ENCODE data around the gene NCKAP5. TPM values are rescaled to one million over a fixed set of nuclear protein-coding genes. Genes with fewer than 3 reads are reported as not detected.

Gene NCKAP5
- total RNA-seq, 1 experiment from 2014 or later, result 3.2 TPM

GRCh38 chr2:133040170-133040569 lies 528.1 kb downstream of the NCKAP5 start:
- Histone ChIP-seq H3K9ac (ENCODE audit: low read length) (no peak overlapping the region), H3K9me2 (replicated peaks; ENCODE audit: low read length) (no peaks in the 10 kb centered on the region), H3K36me3 (ENCODE audit: low read depth, low read length) (no peaks in the 10 kb centered on the region), H3K79me2 (ENCODE audit: low read length) (no peaks in the 10 kb centered on the region), H3K27ac (ENCODE audit: low read length) (no peak overlapping the region), H2AFZ (ENCODE audit: low read length) (no peak overlapping the region), H3K4me2 (ENCODE audit: low read length) (no peak overlapping the region), H3K27me3 (ENCODE audit: low read length) (no peaks in the 10 kb centered on the region), H3K4me1 (ENCODE audit: insufficient read depth, low read length) (no peaks in the 10 kb centered on the region), H3F3A (ENCODE audit: low read length, unreplicated experiment) (no peaks in the 10 kb centered on the region), H3K9me3 (ENCODE audit: low read length) (no peaks in the 10 kb centered on the region), H4K20me1 (ENCODE audit: low read length) (no peaks in the 10 kb centered on the region), H3K4me3 (ENCODE audit: low read length) (no peak overlapping the region)
- no peak for ATAC-seq
- no peak for DNase-seq
- BruUV-seq (replicated peaks), result no TSS peak
- TF ChIP-seq EZH2 (IDR thresholded peaks at IDR 0.05; ENCODE audit: low read length, unreplicated experiment) (no peak), EZH2phosphoT487 (IDR thresholded peaks at IDR 0.05; ENCODE audit: borderline replicate concordance, low read length) (no peak), CTCF (conservative IDR thresholded peaks at IDR 0.05; ENCODE audit: low read depth, low read length) (no peak)
- ChIA-PET POLR2A (ENCODE audit: unreplicated experiment) (no interaction called here), CTCF (no interaction called here)
- intact Hi-C loops (cut with micrococcal nuclease), result no loop called here

GRCh38 chr2:133039531-133039930 lies 528.7 kb downstream of the NCKAP5 start:
- Histone ChIP-seq H3K4me1 (ENCODE audit: insufficient read depth, low read length) (no peaks in the 10 kb centered on the region), H3F3A (ENCODE audit: low read length, unreplicated experiment) (no peaks in the 10 kb centered on the region), H3K9me3 (ENCODE audit: low read length) (no peaks in the 10 kb centered on the region), H3K36me3 (ENCODE audit: low read depth, low read length) (no peaks in the 10 kb centered on the region), H3K79me2 (ENCODE audit: low read length) (no peaks in the 10 kb centered on the region), H3K9ac (ENCODE audit: low read length) (no peak overlapping the region), H3K4me3 (ENCODE audit: low read length) (no peak overlapping the region), H3K4me2 (ENCODE audit: low read length) (no peak overlapping the region), H3K9me2 (replicated peaks; ENCODE audit: low read length) (no peaks in the 10 kb centered on the region), H3K27ac (ENCODE audit: low read length) (no peak overlapping the region), H3K27me3 (ENCODE audit: low read length) (no peaks in the 10 kb centered on the region), H2AFZ (ENCODE audit: low read length) (no peak overlapping the region), H4K20me1 (ENCODE audit: low read length) (no peaks in the 10 kb centered on the region)
- DNase-seq (no peak), ATAC-seq (no peak)
- BruUV-seq (replicated peaks), result no TSS peak
- TF ChIP-seq CTCF (conservative IDR thresholded peaks at IDR 0.05; ENCODE audit: low read depth, low read length) (no peak), EZH2 (IDR thresholded peaks at IDR 0.05; ENCODE audit: low read length, unreplicated experiment) (no peak), EZH2phosphoT487 (IDR thresholded peaks at IDR 0.05; ENCODE audit: borderline replicate concordance, low read length) (no peak)
- POLR2A ChIA-PET (ENCODE audit: unreplicated experiment), result no interaction called here
- CTCF ChIA-PET, result no interaction called here
- intact Hi-C loops (cut with micrococcal nuclease), result no loop called here

GRCh38 chr2:133026536-133027177 lies 541.6 kb downstream of the NCKAP5 start:
- Histone ChIP-seq H4K20me1 (ENCODE audit: low read length) (no peaks in the 10 kb centered on the region), H3K9me2 (replicated peaks; ENCODE audit: low read length) (no peaks in the 10 kb centered on the region), H3F3A (ENCODE audit: low read length, unreplicated experiment) (no peaks in the 10 kb centered on the region), H3K9me3 (ENCODE audit: low read length) (no peaks in the 10 kb centered on the region), H3K4me2 (ENCODE audit: low read length) (no peak overlapping the region), H3K36me3 (ENCODE audit: low read depth, low read length) (no peaks in the 10 kb centered on the region), H3K4me3 (ENCODE audit: low read length) (no peak overlapping the region), H3K27me3 (ENCODE audit: low read length) (no peaks in the 10 kb centered on the region), H2AFZ (ENCODE audit: low read length) (no peak overlapping the region), H3K27ac (ENCODE audit: low read length) (no peak overlapping the region), H3K9ac (ENCODE audit: low read length) (no peak overlapping the region), H3K4me1 (ENCODE audit: insufficient read depth, low read length) (no peaks in the 10 kb centered on the region), H3K79me2 (ENCODE audit: low read length) (no peaks in the 10 kb centered on the region)
- TF ChIP-seq CTCF (conservative IDR thresholded peaks at IDR 0.05; ENCODE audit: low read depth, low read length) (no peak), EZH2 (IDR thresholded peaks at IDR 0.05; ENCODE audit: low read length, unreplicated experiment) (no peak), EZH2phosphoT487 (IDR thresholded peaks at IDR 0.05; ENCODE audit: borderline replicate concordance, low read length) (no peak)
- BruUV-seq (replicated peaks), result no TSS peak
- ATAC-seq (no peak), DNase-seq (no peak)
- POLR2A ChIA-PET (ENCODE audit: unreplicated experiment), result interaction anchor here (0.7 kb wide), 1 partner anchor 815 kb away, joined by 4 read pairs; no protein-coding TSS in a partner anchor
- CTCF ChIA-PET, result no interaction called here
- intact Hi-C loops (cut with micrococcal nuclease), result no loop called here

Measured in PC-3 (cell line).